HepG2 (cell line): Measurements from ENCODE around the gene ACADVL. TPM values are rescaled to one million over a fixed set of nuclear protein-coding genes. Genes with fewer than 3 reads are reported as not detected.

ENCODE experiments used
- DMTF1 ChIP-seq: sonication (generic); formaldehyde crosslinking; IDR thresholded peaks from 2 replicates; pipeline ENCODE4 v1.4.0; 2020; ENCODE audit warnings: mild to moderate bottlenecking, missing genetic modification reagents
- GATAD1 ChIP-seq: IDR thresholded peaks from 2 replicates; pipeline ENCODE4 v1.6.1; 2016; ENCODE audit warnings: missing genetic modification reagents, missing compliant biosample characterization
- IRF9 ChIP-seq: sonication (generic); formaldehyde crosslinking; IDR thresholded peaks from 2 replicates; pipeline ENCODE4 v1.8.0; 2022; ENCODE audit warnings: missing genetic modification reagents, mild to moderate bottlenecking, borderline replicate concordance
- JUNB ChIP-seq: sonication (generic); formaldehyde crosslinking; IDR thresholded peaks from 2 replicates; pipeline ENCODE4 v1.8.0; 2022; ENCODE audit warnings: missing genetic modification reagents, mild to moderate bottlenecking, borderline replicate concordance
- MED1 ChIP-seq: sonication (generic); formaldehyde crosslinking; IDR thresholded peaks from 2 replicates; pipeline ENCODE4 v1.4.0; 2020; ENCODE audit warnings: missing genetic modification reagents
- NCOA2 ChIP-seq: sonication (generic); formaldehyde crosslinking; IDR thresholded peaks from 2 replicates; pipeline ENCODE4 v1.8.0; 2022; ENCODE audit warnings: inconsistent platforms
- RBM22 ChIP-seq: fragments of 200-400 bp; formaldehyde crosslinking; optimal IDR thresholded peaks from 2 replicates; pipeline ENCODE3; 2017; ENCODE audit warnings: mild to moderate bottlenecking, low read length, moderate library complexity
- SNRNP70 ChIP-seq: fragments of 200-400 bp; formaldehyde crosslinking; IDR thresholded peaks from 2 replicates; pipeline ENCODE4 v1.6.1; 2017; ENCODE audit warnings: mild to moderate bottlenecking, low read depth, low read length, moderate library complexity
- SP4 ChIP-seq: sonication (generic); formaldehyde crosslinking; IDR thresholded peaks from 2 replicates; pipeline ENCODE4 v1.8.1; 2023; ENCODE audit warnings: mild to moderate bottlenecking, missing genetic modification reagents
- TFE3 ChIP-seq: IDR thresholded peaks from 2 replicates; pipeline ENCODE4 v1.6.1; 2016
- ZFP36L1 ChIP-seq: sonication (generic); formaldehyde crosslinking; IDR thresholded peaks from 2 replicates; pipeline ENCODE4 v1.8.0; 2022; ENCODE audit warnings: mild to moderate bottlenecking, missing genetic modification reagents, moderate library complexity
- ZNF124 ChIP-seq: sonication (generic); formaldehyde crosslinking; IDR thresholded peaks from 2 replicates; pipeline ENCODE4 v1.4.0; 2020; ENCODE audit warnings: missing genetic modification reagents
- ZNF30 ChIP-seq: sonication (generic); formaldehyde crosslinking; IDR thresholded peaks from 2 replicates; pipeline ENCODE4 v1.5.0; 2020; ENCODE audit warnings: mild to moderate bottlenecking, missing genetic modification reagents
- ZNF331 ChIP-seq: sonication (generic); formaldehyde crosslinking; IDR thresholded peaks from 2 replicates; pipeline ENCODE4 v1.4.0; 2020; ENCODE audit warnings: missing genetic modification reagents
- ZNF451 ChIP-seq: sonication (generic); formaldehyde crosslinking; IDR thresholded peaks from 2 replicates; pipeline ENCODE4 v1.5.0; 2020; ENCODE audit warnings: mild to moderate bottlenecking, missing genetic modification reagents
- ZNF576 ChIP-seq: sonication (generic); formaldehyde crosslinking; IDR thresholded peaks from 2 replicates; pipeline ENCODE4 v1.4.0; 2020; ENCODE audit warnings: mild to moderate bottlenecking, missing genetic modification reagents
- ZNF710 ChIP-seq: sonication (generic); formaldehyde crosslinking; IDR thresholded peaks from 2 replicates; pipeline ENCODE4 v1.5.0; 2020; ENCODE audit warnings: mild to moderate bottlenecking, missing genetic modification reagents, borderline replicate concordance
- ZNF780A ChIP-seq: sonication (generic); formaldehyde crosslinking; IDR thresholded peaks from 2 replicates; pipeline ENCODE4 v1.8.0; 2022; ENCODE audit warnings: mild to moderate bottlenecking, missing genetic modification reagents, moderate library complexity
- polyA plus RNA-seq, 8 experiments: library from polyadenylated mRNA; depleted of rRNA in 3 of 8; stranded (reverse) in 7 of 8; unstranded in 1 of 8; fragments of >200 nt; fragmentation: Illumina TruSeq in 4 of 8; extraction: Trizol in 4 of 8; gene quantifications; 2 replicates each; pipeline versions ENCODE4 v1.2.1 to v1.2.3, GENCODE V29; 2011 to 2016; ENCODE audit warnings: low read depth in 4 of 8, missing spikeins in 1 of 8, mixed read lengths in 1 of 8; ENCODE audit not compliant: insufficient read depth in 1 of 8
- total RNA-seq, 5 experiments: library from RNA; depleted of rRNA; stranded (reverse); fragments of >200 nt; fragmentation: Illumina TruSeq; extraction: Trizol; gene quantifications; 2 replicates each; pipeline ENCODE4 v1.2.3, GENCODE V29; 2016; ENCODE audit warnings: low read depth in 1 of 5

The ACADVL gene
- total and polyA plus RNA-seq, 2 of the 13 experiments (the other 11 are each of a cell fraction or from before 2014, with no cell fraction given) = 219 to 412 TPM

- no peak; the same call in 1 of the 2 replicates for TF ChIP-seq IRF9 (CRISPR knock-in tag)
- TF ChIP-seq SP4 (CRISPR knock-in tag) = no peak; the same call in none of the 2 replicates
- TF ChIP-seq ZNF451 (CRISPR knock-in tag) = no peak
- no peak for TF ChIP-seq JUNB (CRISPR knock-in tag)
- 0 out of 2 replicates have a peak, but pooled peaks have one; percentile 27 for TF ChIP-seq ZFP36L1
- no peak for TF ChIP-seq SNRNP70
- peak; percentile 65; the same call in 1 of the 2 replicates for TF ChIP-seq ZNF331 (CRISPR knock-in tag)
- TF ChIP-seq GATAD1 (CRISPR knock-in tag) = peak; percentile 90
- no peak for TF ChIP-seq ZNF780A
- peak; percentile 49 for TF ChIP-seq RBM22
- TF ChIP-seq ZNF30 = no peak
- TF ChIP-seq ZNF124 = no peak
- TF ChIP-seq ZNF576 (CRISPR knock-in tag) = peak; percentile 47; the same call in 1 of the 2 replicates
- peak; percentile 76 for TF ChIP-seq MED1
- no peak; the same call in 1 of the 2 replicates for TF ChIP-seq NCOA2 (CRISPR knock-in tag)
- 0 out of 2 replicates have a peak, but pooled peaks have one; percentile 27 for TF ChIP-seq DMTF1 (CRISPR knock-in tag)
- peak; percentile 37; the same call in 1 of the 2 replicates for TF ChIP-seq TFE3 (CRISPR knock-in tag)
- peak; percentile 66; the same call in 1 of the 2 replicates for TF ChIP-seq ZNF710 (CRISPR knock-in tag)
Measured at GRCh38 chr17:7252176-7253043, 32.7 kb downstream of the ACADVL start, which contains the start of gene ELP5 (continued).
